Stimulated activated naive CD8-positive, alpha-beta T cell treated with anti-CD3 and anti-CD28 coated beads, Interleukin-15, Interleukin-2, amounts not matched to agents 100 U/mL and 50 U/mL, for 24 hours (primary cell): Measurements from ENCODE around the gene HBG1.

Experiments used
- ATAC-seq: fragments of 150-1000 bp; cut with Tn5 transposase; one replicate; pipeline ENCODE4 v1.10.0; 2021
- DNase-seq: peaks from one replicate; pipeline ENCODE4 v3.0.0; 2021

HBG1 gene

GRCh38 chr11:5226732-5227310, 22.8 kb downstream of the HBG1 start, which contains the start of gene HBB:
Gene HBB (minus strand): TSS chr11:5227071. CDS start chr11:5227021, 50 bp downstream.
- no peak for DNase-seq
- ATAC-seq: no peak

- DNase-seq (no peak), ATAC-seq (no peak)
Observed at GRCh38 chr11:5225480-5225871, 24.2 kb downstream of the HBG1 start.

DNA sequence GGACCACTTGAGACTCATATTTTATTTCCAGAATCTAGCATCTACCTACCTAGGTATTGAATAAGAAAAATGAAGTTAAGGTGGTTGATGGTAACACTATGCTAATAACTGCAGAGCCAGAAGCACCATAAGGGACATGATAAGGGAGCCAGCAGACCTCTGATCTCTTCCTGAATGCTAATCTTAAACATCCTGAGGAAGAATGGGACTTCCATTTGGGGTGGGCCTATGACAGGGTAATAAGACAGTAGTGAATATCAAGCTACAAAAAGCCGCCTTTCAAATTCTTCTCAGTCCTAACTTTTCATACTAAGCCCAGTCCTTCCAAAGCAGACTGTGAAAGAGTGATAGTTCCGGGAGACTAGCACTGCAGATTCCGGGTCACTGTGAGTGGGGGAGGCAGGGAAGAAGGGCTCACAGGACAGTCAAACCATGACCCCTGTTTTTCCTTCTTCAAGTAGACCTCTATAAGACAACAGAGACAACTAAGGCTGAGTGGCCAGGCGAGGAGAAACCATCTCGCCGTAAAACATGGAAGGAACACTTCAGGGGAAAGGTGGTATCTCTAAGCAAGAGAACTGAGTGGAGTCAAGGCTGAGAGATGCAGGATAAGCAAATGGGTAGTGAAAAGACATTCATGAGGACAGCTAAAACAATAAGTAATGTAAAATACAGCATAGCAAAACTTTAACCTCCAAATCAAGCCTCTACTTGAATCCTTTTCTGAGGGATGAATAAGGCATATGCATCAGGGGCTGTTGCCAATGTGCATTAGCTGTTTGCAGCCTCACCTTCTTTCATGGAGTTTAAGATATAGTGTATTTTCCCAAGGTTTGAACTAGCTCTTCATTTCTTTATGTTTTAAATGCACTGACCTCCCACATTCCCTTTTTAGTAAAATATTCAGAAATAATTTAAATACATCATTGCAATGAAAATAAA, 24.8 kb downstream of the HBG1 start:
- no peak for DNase-seq

GRCh38 chr11:5223686-5224085, 26.0 kb downstream of the HBG1 start:
- no peak for DNase-seq
- no peak for ATAC-seq

More for the DNA sequence above, 24.8 kb downstream of the HBG1 start:
- ATAC-seq: no peak

DNA sequence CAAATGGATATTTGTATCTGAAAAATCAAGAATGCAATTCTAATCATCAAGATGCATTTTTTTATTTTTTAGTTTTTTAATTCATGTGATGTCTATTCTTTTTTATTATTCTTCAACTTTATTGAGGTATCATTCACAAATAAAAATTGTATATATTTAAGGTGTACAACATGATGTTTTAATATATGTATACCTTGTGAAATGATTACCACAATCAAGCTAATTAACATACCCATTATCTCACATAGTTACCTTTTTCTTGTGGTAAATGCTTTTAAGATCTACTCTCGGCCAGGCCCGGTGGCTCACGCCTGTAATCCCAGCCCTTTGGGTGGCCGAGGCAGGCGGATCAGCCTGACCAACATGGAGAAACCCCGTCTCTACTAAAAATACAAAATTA, 26.5 kb downstream of the HBG1 start:
- ATAC-seq (no peak), DNase-seq (no peak)

DNA sequence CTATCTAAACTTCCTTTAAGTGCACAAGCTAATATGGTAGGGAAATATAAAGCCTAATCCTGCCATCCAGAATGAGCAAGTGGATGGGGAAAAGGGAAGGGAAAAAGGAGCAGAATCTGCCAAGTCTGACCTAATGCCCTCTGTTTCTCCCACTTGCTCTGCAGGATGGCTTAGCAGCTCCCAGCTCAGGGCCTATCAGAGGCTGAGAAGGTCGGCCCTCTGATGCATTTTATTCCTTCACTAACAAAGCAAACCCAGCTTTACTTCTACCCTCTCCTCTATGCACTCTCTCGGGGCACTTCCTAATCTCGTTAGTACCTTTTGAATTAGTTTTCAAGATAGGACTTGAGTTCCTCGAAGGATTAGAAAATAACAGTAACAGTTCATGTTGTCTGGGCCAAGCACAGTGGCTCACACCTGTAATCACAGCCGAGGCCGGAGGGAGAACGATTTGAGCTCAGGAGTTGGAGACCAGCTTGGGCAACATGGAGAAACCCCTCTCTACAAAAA, 39.2 kb downstream of the HBG1 start:
- DNase-seq (no peak), ATAC-seq (no peak)

DNA sequence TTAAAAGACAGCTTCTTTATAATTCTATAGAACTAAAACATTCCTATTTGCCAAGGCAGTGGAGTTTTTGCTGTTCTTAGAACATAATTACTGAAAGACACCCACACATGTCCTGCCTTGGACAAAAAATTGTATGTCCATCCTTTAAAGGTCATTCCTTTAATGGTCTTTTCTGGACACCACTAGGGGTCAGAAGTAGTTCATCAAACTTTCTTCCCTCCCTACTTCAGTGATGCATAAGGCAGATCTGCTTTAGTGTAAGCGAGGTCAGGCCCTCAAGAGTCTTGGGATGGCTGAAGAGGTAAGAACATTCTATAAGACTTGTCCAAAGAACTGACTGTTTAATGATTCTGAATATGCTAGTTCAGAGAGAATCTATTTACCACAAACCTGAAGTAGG, 44.9 kb downstream of the HBG1 start:
- ATAC-seq: no peak
- no peak for DNase-seq

DNA sequence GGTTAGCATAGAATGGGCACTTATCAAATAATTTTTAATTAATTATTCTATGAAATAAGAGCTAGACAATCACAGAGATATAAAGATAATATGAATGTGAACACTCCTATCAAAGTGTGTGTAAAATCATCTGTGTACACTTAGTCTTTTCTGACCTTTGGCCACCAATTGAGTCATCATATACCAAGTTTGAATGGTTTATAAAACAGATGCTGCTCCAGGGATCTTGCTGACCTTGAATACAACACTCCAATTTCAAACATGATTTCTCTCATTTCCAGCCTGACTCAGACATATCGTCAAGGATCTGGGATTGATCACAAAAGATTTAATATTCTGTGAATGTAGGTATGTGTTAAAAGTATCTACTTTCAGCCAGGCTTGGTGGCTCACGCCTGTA, 46.3 kb downstream of the HBG1 start:
- ATAC-seq: no peak
- no peak for DNase-seq

DNA sequence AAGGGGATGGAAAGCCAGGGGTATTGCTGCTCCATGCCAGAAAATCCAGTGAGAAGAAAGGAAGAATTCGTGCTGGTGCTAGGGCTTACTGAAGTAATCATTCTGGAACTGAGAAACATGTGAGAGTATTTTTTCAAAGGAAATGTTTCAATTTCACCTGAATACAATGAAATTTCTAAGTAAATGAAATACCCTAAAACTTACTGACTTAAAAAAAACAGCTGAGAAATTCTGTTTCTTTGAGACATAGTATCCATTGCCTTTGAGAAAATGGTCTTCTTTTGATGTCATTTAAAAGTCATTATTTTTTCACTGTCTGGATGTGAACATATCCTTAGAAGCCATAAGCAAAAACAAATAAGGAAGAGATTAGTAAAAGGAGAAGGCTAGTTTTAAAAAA, 49.1 kb downstream of the HBG1 start, which contains the start of gene OR51V1:
Gene OR51V1, minus strand, starts transcription at position 101 of the 400 bp plus-strand sequence. Its CDS starts 0 bp downstream, at position 101.
- no peak for DNase-seq
- ATAC-seq: no peak

DNA sequence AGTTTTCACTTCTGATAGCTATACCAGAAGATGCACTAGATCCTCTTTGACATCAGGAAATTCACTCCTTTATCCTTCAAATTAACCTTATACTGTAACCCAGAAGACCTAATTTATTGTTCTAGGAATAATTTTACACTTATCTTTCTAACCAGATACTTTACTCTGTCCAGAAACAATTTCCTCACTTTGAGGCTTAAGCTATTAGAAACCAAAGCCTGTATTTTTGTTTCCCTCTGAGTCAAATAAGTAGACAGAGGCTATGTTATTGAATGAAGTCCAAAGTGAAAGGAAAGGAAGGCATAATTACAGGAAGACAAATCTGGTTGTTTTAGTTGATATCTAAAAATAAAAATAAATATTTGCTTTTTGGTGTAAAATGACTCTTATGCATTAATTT, 51.4 kb downstream of the HBG1 start:
- ATAC-seq: no peak
- no peak for DNase-seq
